GM21447 (cell line): ENCODE data around the gene TTPAL.

Experiments
- ATAC-seq: cut with Tn5 transposase; IDR thresholded peaks from one replicate; pipeline ENCODE4 v1.9.1; 2021; ENCODE audit not compliant: unreplicated experiment

TTPAL gene, protein sequence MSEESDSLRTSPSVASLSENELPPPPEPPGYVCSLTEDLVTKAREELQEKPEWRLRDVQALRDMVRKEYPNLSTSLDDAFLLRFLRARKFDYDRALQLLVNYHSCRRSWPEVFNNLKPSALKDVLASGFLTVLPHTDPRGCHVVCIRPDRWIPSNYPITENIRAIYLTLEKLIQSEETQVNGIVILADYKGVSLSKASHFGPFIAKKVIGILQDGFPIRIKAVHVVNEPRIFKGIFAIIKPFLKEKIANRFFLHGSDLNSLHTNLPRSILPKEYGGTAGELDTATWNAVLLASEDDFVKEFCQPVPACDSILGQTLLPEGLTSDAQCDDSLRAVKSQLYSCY

DNA sequence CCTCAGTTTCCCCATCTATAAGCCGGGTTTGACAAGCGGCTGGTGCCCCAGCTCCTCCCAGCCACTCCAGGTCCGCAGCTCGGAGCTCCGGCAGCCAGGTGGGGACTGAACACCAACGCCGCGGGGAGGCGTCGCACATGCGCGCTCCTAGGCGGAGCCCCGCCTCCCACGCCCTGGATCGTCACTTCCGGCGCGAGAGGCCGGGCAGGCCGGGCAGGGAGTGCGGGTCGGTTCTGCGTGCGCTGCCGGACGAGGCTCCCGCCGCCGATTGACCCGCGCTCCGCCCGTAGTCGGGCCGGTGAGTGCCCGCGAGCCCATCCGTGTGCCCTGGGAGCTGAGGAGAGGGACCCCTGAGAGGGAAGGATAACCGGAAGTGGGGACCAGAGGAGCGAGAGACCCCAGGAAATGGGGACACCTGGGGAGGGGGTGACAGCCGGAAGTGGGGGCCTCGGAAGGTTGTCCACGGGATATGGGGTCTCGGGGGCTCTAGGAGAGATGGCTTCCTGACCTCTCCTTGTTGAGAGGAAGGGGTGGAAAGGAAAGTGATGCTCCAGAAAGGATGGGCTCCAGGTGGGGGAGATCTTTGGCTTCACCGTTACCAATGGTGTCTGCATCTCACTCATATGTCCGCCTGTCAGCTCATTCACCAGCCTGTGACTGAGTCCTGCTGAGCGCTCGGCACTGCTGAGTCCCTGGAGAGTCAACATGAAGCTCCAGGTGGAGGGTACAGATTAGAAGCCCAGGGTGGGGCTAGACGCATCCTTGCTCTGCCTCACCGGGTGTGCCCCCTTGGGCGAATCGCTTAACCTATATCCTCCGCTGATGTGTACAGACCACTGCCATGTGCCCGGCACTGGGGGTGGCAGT lies at the start of gene TTPAL:
TTPAL (plus strand) TSS at position 181 of the 867 bp plus-strand sequence. CDS start 4,126 bp downstream, outside the sequence.
- peak; percentile 80 for ATAC-seq

DNA sequence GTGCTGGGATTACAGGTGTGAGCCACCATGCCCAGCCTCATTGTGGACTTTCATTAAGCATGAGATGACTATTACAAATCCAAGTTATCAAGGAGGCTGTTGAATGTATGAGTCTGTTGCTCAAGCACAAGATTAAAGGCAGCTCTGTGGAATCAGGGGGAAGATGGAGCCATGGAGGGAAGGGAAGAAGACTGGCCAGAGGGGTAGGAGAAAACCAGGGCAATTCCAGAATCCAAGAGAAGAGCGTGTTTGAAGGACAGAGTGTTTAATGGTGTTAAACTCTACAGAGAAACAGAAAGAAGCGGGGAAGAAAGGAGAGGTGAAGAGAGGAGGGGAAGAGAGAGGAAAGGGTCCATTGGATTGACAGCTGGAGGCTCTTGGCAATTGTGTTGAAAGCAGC lies 49.8 kb upstream of the TTPAL start:
- no peak for ATAC-seq

DNA sequence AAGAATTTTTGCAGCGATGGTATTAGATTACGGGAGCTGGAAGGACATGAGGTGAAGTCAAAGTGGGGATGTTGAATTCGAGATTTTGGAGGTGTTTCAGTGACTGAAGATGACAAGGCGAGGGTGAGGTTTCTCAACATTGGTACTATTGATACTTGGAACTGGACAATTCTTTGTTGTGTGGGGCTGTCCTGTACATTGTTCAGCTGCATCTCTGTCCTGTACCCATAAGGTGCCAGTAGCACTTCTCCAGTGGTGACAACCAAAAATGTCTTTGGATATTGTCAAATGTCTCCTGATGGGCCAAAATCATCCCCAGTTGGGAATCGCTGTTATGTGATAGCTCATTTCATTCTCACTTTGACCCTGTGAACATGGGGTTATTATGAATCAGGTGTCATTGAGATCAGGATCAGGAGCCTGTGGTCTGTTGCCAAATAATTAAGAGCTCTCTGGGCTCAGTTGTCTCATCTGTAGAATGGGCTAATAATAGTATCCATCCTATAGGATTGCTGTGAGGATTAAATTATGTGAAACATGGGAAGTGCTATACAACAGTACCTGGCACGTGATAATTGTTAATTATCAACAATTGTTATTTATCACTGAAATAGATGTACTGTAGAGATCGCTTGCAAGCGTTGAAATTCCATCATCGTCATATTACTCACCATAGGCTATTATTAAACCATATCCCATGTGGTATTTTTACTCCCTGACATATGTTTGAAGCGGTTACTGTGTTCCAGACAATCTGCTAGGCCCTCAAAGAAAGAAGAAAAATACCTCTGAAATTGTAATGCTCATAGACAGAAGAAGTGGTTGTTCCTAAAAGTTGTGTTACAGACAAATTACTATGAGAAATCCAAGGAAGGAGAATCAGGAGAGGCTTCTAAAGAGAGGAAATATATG lies 48.5 kb upstream of the TTPAL start:
- ATAC-seq: no peak

DNA sequence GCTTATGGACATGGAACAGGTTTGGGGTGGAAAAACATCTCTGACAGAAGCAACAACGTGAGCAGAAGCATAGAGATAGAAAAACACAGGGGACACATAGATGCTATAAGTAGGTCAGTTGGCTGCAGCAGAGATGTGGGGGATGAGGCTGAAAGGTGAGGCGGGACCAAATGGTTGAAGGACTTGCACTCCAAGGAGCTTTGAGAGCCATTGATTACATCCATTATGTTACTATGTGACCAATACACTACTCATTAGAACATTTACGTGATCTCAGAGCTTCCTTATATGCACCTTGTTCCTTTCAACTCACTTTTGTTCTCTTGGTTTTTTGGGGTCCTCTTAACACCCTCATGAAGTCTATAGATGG lies 47.9 kb upstream of the TTPAL start:
- no peak for ATAC-seq

DNA sequence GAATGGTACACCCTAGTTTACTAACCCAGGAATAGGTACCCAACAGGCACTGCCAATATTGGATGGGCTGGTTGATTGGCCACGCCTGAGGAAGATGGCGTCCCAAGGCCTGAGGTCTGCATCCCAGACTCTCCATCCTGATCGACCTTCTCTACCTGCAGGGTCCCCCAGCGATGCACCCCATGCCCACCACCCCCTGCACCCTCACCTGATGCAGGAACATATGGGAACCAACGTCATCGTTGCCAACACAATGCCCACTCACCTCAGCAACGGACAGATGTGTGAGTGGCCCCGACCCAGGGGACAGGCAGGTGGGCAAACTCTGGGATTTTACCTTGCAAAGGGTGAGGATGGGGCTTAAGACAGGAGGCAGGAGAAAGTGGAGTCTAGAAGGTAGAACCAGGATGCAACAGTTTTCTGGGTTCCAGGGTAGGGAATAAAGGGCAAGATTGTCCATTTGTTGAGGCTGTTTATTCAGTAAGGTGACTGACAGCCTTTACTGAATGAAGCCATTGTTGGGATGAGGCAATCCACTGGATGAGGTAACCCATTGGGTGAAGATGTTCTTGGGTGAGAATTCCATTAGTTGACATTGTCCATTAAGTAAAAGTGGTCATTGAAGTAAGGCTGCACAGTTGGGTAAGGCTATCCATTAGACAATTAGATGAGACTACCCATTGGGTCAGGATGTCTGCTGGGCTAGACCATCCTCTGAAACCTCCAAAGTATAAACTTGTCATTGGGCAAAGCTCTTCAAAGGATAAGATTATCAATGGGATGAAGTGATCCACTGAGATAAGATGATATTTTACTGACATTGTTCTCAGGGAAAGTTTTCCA lies 47.3 kb upstream of the TTPAL start:
- ATAC-seq: no peak

DNA sequence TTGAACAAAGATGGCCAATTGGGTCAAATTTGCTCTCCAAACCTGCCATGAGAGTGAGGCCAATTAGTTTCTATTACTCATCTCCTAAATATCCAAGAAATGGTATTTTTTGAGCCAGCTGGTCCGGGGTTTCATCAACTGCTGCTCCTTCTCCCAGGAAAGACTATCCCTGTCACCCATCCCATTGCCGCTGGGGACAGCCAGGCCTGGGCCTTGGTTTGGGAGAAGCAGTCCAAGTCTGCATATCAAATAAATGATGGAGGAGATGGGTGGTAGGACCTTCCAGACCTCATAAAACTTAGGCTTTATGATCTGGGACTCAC lies 46.7 kb upstream of the TTPAL start:
- no peak for ATAC-seq

DNA sequence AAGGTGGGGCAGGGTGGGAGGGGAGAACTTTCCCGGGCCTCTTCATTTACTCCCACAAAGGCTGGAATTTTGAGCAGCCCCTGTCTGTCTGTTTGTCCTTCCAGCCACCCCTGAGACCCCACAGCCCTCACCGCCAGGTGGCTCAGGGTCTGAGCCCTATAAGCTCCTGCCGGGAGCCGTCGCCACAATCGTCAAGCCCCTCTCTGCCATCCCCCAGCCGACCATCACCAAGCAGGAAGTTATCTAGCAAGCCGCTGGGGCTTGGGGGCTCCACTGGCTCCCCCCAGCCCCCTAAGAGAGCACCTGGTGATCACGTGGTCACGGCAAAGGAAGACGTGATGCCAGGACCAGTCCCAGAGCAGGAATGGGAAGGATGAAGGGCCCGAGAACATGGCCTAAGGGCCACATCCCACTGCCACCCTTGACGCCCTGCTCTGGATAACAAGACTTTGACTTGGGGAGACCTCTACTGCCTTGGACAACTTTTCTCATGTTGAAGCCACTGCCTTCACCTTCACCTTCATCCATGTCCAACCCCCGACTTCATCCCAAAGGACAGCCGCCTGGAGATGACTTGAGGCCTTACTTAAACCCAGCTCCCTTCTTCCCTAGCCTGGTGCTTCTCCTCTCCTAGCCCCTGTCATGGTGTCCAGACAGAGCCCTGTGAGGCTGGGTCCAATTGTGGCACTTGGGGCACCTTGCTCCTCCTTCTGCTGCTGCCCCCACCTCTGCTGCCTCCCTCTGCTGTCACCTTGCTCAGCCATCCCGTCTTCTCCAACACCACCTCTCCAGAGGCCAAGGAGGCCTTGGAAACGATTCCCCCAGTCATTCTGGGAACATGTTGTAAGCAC lies 46.0 kb upstream of the TTPAL start:
- no peak for ATAC-seq

DNA sequence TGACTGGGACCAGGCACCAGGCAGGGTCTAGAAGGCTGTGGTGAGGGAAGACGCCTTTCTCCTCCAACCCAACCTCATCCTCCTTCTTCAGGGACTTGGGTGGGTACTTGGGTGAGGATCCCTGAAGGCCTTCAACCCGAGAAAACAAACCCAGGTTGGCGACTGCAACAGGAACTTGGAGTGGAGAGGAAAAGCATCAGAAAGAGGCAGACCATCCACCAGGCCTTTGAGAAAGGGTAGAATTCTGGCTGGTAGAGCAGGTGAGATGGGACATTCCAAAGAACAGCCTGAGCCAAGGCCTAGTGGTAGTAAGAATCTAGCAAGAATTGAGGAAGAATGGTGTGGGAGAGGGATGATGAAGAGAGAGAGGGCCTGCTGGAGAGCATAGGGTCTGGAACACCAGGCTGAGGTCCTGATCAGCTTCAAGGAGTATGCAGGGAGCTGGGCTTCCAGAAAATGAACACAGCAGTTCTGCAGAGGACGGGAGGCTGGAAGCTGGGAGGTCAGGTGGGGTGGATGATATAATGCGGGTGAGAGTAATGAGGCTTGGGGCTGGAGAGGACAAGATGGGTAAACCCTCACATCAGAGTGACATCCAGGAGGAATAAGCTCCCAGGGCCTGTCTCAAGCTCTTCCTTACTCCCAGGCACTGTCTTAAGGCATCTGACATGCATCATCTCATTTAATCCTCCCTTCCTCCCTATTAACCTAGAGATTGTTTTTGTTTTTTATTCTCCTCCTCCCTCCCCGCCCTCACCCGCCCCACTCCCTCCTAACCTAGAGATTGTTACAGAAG lies 45.2 kb upstream of the TTPAL start:
- no peak for ATAC-seq

DNA sequence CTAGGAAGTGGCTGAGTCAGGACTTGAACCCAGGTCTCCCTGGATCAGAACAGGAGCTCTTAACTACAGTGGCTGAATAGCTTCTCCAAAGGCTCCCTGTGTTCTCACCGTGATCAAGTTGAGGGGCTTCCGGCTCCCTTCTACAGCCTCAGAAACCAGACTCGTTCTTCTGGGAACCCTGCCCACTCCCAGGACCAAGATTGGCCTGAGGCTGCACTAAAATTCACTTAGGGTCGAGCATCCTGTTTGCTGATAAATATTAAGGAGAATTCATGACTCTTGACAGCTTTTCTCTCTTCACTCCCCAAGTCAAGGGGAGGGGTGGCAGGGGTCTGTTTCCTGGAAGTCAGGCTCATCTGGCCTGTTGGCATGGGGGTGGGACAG lies 44.6 kb upstream of the TTPAL start:
- ATAC-seq: no peak

DNA sequence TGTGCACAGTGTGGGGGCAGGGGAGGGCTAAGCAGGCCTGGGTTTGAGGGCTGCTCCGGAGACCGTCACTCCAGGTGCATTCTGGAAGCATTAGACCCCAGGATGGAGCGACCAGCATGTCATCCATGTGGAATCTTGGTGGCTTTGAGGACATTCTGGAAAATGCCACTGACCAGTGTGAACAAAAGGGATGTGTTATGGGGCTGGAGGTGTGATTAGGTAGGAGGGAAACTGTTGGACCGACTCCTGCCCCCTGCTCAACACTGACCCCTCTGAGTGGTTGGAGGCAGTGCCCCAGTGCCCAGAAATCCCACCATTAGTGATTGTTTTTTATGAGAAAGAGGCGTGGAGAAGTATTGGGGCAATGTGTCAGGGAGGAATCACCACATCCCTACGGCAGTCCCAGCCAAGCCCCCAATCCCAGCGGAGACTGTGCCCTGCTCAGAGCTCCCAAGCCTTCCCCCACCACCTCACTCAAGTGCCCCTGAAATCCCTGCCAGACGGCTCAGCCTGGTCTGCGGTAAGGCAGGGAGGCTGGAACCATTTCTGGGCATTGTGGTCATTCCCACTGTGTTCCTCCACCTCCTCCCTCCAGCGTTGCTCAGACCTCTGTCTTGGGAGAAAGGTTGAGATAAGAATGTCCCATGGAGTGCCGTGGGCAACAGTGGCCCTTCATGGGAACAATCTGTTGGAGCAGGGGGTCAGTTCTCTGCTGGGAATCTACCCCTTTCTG lies 44.0 kb upstream of the TTPAL start:
- ATAC-seq: no peak

DNA sequence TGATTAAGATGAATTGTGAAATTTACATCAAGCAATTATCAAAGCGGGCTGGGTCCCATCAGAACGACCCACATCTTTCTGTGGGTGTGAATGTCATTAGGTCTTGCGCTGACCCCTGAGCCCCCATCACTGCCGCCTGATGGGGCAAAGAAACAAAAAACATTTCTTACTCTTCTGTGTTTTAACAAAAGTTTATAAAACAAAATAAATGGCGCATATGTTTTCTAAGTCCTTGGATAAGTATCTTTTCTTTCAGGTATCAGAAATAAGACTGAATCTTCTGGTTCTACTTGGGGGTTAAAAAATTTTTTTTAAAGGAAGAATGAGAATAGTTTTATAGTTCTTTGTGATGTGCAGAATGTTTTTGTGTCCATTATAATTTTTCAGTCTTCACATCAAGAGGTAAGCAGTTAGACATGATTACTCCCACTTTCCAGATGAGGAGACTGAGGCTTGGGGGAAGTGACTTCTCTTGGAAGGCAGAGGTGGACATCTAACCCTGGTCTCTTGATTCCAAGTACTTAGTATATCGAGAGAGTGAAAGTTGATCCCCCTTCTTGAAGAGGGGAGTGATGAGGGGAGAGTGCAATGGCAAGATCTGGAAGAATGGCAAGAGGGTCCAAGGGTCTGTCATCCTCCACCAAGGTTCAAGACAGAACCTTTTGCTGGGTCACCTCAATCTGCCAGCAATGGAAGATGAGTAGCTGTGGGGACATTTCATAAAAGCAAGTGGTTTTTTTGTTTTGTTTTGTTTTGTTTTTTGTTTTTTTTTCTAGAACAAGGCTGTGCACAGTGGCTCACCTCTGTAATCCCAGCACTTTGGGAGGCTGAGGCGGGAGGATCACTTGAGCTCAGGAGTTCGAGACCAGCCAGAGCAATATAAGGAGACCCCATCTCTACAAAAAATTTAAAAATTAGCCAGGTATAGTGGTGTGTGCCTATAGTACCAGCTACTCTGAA lies 42.8 kb upstream of the TTPAL start:
- no peak for ATAC-seq

DNA sequence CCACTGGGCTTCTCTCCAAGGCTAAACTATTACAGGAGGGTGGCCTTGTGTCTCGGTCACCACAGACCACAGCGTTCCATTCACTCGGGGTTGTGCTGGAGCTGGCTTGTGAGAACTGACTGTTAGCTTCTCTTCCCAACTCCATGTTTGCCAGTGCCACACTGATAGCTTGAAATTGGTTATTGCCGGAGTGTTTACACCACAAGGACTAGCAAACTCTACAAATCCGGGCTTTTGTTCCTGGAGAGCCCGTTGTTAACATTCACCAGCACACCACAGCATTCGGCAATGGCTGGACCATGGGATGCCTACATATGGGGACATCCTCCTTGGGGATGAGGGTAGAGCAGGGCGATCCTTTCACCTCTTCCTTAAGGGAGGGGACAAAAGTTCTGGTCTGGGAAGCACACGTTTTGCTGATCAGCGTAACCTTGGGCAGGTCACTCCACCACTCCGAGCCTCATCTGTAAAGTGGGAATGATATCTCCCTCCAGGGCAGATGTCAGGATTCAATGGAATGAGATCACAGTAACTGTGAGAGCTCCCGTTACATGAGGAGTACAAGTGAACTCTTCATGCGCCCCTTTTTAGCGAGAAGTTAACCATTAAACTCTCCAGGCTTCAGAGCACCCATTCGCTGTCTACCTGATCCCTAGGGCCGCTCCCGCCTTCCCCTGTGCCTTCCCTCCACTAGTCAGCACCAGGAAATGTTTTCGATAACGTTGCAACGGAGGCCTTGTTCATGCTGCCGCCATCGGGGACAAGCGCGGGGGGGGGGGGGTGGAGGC lies 41.7 kb upstream of the TTPAL start:
- no peak for ATAC-seq

DNA sequence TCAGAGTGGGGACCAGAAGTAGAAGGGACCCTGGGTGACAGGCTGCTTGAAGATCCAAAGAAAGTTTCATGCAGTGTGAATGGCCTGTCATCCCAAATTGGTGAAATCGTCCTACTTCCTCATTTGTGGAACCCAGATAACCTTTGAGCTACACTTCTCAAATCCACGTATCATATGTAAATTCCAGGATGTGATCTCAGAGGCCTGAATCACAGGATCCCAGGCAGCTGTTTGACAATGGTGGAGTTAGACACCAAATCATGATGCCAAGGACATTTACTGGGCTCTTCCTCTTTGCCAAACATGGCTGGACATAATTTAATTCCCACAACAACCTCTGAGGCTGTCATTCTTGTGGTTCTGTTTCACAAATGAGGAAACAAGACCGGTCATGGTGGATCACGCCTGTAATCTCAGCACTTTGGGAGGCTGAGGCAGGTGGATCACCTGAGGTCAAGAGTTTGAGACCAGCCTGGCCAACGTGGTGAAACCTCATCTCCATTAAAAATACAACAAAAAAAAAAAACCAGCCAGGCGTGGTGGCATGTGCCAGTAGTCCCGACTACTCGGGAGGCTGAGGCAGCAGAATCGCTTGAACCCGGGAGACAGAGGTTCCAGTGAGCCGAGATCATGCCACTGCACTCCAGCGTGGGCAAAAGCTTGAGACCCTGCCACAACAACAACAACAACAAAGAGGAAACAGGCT lies 39.9 kb upstream of the TTPAL start:
- ATAC-seq: no peak

DNA sequence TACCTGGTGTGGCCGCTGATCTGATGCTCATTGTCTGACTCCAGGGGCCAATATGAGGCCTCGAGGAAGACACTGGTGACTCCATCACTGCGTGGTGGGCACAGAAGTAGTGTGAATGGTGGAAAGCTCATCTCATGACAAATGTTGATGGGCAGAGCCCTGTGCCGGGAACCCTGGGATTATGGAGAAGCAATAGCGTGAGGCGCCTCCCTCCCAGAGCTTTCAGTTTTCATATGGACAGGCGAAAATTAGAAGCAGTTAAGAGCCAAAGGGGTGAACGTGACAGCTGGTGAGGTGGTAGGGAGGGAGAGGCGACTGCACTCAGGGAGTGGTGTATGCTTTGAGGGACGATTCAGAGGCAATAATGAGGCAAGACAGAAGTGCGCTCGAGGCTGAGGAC lies 39.3 kb upstream of the TTPAL start:
- no peak for ATAC-seq

DNA sequence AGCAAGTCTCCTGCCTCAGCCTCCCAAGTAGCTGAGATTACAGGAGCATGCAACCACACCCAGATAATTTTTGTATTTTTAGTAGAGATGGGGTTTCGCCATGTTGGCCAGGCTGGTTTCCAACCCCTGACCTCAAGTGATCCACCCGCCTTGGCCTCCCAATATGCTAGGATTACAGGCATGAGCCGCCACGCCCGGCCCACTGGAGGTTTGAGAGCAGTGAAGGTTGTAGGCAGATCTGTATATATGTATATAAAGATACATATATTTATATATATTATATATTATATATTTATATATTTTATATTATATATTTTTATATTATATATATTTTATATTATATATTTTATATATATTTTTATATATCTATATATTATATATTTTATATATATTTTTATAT lies 38.2 kb upstream of the TTPAL start:
- ATAC-seq: no peak

DNA sequence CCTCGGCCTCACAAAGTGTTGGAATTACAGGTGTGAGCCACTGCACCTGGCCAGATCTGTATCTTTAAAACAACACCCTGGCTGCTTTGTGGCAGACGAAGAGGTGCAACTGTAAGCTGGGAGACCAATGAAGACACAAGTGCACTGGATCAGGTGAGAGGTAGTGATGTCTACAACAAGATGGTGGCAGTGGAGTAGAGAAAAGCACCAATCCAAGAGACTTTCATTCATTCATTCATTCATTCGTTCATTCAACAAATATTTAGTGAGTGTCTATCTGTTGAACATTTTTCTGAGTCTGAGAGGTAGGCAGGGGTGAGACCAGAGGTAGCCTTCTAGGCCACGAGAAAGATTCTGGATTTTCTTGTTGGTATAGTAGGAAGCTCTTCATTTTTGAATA lies 36.9 kb upstream of the TTPAL start:
- ATAC-seq: no peak
